GM12878 (cell line): ENCODE results near the gene UBE2L6.

Experiments
- CEBPB ChIP-seq, 2 experiments: fragments of 150-350 bp in 1 of 2; IDR thresholded peaks; 2 replicates each; pipeline ENCODE4 v1.6.1; 2012 to 2014; ENCODE audit warnings: low read depth in 2 of 2, low read length in 2 of 2, borderline replicate concordance in 1 of 2, inconsistent platforms in 1 of 2
- ESRRA ChIP-seq: IDR thresholded peaks from 2 replicates; pipeline ENCODE4 v1.6.1; 2012; ENCODE audit warnings: mild to moderate bottlenecking, low read length, improper control_type of control experiment
- FOXM1 ChIP-seq: IDR thresholded peaks from 2 replicates; pipeline ENCODE4 v1.6.1; 2012; ENCODE audit warnings: low read depth, mild to moderate bottlenecking, inconsistent platforms, low read length, moderate library complexity
- HDAC2 ChIP-seq: fragments of 200-600 bp; sonication (generic); IDR thresholded peaks from 2 replicates; pipeline ENCODE4 v1.6.1; 2017
- NFYB ChIP-seq: IDR thresholded peaks from 2 replicates; pipeline ENCODE4 v1.6.1; 2011; ENCODE audit warnings: low read depth, mild to moderate bottlenecking, low read length, improper control_type of control experiment, moderate library complexity; ENCODE audit not compliant: insufficient read depth
- POLR2AphosphoS5 ChIP-seq: IDR thresholded peaks from 2 replicates; pipeline ENCODE4 v1.6.1; 2011; ENCODE audit warnings: mild to moderate bottlenecking, low read length, inconsistent platforms
- TF ChIP-seq, protein P1 (sequence below), 3 experiments: IDR thresholded peaks in 2 of 3; conservative IDR thresholded peaks in 1 of 3; 2 replicates each; pipeline ENCODE4 v1.5.1; 2011; ENCODE audit warnings: low read depth in 3 of 3, low read length in 3 of 3, mild to moderate bottlenecking in 3 of 3, control low read depth in 2 of 3, moderate library complexity in 2 of 3, inconsistent platforms in 1 of 3, mixed read lengths in 1 of 3; ENCODE audit not compliant: control insufficient read depth in 2 of 3, insufficient read depth in 1 of 3; ENCODE audit errors: extremely low read depth in 1 of 3
- TF ChIP-seq, protein P2 (sequence below): IDR thresholded peaks from 2 replicates; pipeline ENCODE4 v1.6.1; 2011; ENCODE audit warnings: low read depth, mild to moderate bottlenecking, low read length, moderate library complexity, borderline replicate concordance; ENCODE audit errors: extremely low read depth
- TF ChIP-seq, protein P3 (sequence below): fragments of 450-650 bp; IDR thresholded peaks from 2 replicates; pipeline ENCODE4 v1.6.1; 2018; ENCODE audit warnings: borderline replicate concordance, mild to moderate bottlenecking; ENCODE audit not compliant: partially characterized antibody

DNA sequence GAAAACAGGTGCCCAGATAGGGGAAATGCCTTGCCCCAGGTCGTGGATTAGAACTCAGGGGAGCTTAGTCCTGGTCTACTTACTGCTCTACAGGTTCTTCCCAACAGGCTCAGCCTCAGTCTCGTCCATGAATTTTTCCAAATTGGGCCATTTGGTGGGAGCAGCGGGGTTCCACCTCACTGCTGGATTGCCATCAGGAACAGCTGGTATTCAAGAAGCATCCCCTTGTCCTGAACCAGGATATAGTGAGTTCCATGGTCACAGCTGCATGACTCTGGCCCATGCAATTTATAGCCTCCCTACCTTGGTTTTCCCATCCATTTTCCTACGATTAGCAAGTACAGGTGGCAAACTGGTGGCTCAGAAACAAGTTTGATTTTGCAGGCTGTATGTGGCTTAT lies 6.6 kb upstream of the UBE2L6 start:
- TF ChIP-seq FOXM1 (no peak), POLR2AphosphoS5 (no peak), CEBPB (IDR thresholded peaks at IDR 0.05; ENCODE audit: borderline replicate concordance in 1 of 2, low read depth in 2 of 2, low read length in 2 of 2) (no peak), ESRRA (no peak), HDAC2 (no peak), NFYB (no peak)
- TF ChIP-seq, protein P1, sequence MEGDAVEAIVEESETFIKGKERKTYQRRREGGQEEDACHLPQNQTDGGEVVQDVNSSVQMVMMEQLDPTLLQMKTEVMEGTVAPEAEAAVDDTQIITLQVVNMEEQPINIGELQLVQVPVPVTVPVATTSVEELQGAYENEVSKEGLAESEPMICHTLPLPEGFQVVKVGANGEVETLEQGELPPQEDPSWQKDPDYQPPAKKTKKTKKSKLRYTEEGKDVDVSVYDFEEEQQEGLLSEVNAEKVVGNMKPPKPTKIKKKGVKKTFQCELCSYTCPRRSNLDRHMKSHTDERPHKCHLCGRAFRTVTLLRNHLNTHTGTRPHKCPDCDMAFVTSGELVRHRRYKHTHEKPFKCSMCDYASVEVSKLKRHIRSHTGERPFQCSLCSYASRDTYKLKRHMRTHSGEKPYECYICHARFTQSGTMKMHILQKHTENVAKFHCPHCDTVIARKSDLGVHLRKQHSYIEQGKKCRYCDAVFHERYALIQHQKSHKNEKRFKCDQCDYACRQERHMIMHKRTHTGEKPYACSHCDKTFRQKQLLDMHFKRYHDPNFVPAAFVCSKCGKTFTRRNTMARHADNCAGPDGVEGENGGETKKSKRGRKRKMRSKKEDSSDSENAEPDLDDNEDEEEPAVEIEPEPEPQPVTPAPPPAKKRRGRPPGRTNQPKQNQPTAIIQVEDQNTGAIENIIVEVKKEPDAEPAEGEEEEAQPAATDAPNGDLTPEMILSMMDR (IDR thresholded peaks at IDR 0.05 in 2 of 3, conservative IDR thresholded peaks at IDR 0.05 in 1 of 3; ENCODE audit: control insufficient read depth in 2 of 3, extremely low read depth in 1 of 3, insufficient read depth in 1 of 3, low read depth in 3 of 3, low read length in 3 of 3), result no peak
- TF ChIP-seq, protein P2, sequence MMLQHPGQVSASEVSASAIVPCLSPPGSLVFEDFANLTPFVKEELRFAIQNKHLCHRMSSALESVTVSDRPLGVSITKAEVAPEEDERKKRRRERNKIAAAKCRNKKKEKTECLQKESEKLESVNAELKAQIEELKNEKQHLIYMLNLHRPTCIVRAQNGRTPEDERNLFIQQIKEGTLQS, result no peak
- TF ChIP-seq, protein P3, sequence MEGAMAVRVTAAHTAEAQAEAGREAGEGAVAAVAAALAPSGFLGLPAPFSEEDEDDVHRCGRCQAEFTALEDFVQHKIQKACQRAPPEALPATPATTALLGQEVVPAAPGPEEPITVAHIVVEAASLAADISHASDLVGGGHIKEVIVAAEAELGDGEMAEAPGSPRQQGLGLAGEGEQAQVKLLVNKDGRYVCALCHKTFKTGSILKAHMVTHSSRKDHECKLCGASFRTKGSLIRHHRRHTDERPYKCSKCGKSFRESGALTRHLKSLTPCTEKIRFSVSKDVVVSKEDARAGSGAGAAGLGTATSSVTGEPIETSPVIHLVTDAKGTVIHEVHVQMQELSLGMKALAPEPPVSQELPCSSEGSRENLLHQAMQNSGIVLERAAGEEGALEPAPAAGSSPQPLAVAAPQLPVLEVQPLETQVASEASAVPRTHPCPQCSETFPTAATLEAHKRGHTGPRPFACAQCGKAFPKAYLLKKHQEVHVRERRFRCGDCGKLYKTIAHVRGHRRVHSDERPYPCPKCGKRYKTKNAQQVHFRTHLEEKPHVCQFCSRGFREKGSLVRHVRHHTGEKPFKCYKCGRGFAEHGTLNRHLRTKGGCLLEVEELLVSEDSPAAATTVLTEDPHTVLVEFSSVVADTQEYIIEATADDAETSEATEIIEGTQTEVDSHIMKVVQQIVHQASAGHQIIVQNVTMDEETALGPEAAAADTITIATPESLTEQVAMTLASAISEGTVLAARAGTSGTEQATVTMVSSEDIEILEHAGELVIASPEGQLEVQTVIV, result no peak
